ENCODE results near the gene HUS1.
"Not testable (repeated sequence)": the region's sequence is repeated elsewhere in the genome, so short reads cannot be mapped to it uniquely, and the experiment has no call there.

The HUS1 gene

DNA sequence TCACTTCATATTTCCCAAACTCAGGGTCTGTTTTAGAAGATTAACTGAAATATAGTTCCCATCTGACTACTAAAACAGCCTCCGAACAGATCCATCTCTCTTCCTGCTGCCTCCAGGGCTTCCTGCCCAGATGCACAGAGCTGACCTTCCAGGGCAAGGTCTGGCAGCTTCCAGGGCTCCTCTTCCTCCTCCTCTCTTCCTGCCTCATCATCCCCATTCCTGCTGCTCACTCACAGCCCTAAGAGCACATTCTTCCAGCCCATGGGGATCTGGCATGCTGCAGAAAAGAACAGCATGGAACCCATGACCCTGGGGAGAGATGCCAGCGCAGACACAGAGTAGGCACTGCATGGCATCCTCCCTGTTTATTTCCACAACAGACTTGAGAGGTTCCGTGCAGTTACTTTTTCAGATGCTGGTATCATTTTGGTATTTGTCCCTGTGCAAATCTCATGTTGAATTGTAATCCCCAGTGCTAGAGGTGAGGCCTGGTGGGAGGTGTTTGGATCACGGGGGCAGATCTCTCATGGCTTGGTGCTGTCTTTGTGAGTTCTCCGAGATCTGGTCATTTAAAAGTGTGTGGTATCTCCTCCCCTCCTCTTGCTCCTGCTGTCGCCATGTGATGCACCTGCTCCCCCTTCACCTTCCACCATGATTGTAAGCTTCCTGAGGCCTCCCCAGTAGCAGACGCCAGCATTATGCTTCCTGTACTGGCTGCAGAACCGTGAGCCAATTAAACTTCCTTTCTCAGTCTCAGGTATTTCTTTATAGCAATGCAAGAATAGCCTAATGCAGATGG, 35.5 kb downstream of the HUS1 start:
- DNase-seq, result no peak

DNA sequence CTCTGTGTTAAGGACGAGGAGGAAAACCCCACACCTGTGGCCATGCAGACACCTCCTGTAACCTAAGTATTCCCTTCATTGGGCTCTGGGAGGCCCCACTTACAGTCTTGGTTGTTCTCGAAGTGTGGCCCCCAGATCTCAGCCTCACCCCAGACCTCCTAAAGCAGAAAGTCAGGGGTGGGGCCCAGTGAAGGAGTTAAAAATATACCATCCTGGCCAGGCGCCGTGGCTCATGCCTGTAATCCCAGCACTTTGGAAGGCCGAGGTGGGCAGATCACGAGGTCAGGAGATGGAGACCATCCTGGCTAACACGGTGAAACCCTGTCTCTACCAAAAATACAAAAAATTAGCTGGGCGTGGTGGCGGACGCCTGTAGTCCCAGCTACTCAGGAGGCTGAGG, 36.8 kb downstream of the HUS1 start:
- DNase-seq, result not testable (repeated sequence)

DNA sequence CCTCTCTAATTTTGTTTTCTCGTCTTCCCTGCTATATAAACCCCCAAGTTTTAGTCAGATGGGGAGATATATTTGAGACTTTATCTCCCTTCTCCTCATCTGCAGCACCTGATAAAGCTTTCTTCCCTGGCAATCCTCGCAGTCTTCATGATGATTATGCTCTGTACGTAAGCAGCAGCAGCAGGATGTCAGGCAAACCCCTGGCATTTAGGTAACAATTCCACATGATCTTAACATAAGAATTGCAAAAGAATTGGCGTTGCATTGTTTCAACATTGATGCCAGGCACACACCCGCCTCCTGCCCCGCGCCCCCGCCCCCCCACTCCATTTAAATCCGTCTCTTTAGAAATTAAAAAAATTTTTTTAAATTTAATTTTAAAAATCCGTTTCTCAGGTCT, 37.3 kb downstream of the HUS1 start:
- no peak for DNase-seq

DNA sequence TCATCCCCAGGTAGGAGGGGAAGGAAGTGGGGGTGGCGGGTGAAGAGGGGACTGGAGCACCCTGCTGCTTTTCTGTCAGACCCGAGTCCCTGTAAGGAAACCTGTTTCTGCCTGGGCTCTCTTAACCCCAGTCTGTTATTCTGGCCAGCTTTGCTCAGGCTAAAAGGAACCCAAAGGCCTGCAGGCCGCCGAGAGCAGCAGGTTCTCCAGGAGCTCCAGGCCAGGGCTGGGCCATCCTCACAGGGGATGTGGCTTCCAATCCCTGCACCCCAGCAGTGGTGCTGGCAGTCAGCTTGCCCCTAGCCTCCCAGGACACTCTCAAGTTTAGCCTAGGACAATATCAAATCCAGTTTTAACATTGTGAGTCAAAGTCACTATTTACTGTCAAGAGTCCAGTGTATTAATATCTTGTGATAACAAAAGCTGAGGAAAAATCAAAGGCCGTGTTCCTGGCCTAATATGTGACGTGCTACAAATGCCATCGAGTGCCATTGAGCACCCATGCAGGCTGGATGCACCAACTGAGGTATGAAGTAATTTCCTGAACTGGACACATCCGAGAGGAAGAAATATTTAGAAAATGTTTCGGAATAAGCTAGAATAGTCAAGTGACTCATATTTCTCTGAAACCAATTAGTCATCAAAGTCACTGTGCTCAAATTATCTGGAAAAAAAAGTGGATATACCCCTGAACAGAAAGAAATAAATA, 38.1 kb downstream of the HUS1 start:
- DNase-seq, result no peak

DNA sequence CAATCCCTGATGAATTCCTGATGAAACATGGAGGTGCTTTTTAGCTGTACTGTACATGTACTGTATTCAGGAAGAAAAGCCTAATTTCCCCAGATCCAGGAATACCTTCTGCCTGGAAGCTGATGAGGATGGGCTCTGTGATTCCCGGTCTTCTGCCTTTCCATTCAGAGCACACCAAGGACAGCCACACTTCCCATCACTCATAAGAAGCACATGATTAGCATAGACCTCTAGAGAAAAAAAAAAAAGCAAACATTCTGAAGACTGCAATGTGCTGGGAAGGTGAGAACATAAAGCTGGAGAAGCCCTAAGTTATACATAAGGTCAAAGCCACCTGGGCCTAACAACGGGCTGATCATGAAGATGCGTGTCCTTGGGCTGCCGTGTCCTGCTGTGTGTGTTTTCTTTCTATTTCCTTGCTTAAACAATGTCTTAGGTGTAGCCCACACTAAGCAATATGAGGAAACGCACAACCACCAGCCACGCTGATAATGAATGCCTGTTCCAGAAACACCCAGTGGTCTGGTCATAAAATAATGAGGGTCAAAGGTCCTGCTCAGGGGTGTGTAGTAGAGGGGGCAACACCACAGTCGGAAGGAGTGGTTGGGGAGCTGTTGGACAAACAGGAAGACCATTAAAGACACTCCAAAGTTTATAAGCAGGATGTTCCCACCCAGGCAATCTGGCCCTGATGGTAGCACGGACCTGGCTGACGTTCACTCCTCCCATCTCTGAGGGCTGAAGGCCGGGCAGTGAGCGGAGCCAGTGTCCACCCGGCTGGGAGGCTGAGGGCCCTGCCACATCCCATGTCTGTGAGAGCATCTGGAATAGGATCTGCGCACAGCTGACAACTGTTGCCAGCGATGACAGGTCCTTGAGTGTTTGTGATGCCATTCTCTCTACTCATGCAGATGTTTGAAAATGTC, 39.1 kb downstream of the HUS1 start:
- no peak for DNase-seq

DNA sequence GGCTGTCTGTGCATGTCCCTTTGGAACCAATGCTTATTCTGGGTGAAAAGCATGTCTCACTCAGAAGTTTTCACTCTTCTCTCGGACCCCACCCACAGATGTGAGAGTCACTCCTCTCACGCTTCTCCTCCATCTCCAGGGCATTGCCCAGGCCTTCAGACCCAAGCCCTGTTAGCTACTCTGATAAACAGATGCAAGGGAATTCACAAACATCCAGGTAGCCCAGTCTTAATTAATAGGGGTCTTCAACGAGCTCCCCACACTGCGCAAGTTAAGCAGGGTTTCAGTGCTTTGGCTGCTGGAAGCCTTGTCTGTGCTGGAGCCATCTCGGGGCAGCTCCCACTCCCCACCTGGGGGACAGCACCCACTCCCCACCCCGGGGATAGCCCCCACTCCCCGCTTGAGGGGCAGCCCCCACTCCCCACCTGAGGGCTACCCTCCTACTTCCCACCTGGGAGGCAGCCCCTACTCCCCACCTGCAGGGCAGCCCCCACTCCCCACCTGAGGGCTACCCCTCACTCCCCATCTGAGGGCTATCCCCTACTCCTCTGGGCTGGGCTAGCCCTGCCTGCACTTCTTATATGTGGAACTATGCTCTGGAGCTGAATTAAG, 39.9 kb downstream of the HUS1 start:
- no peak for DNase-seq

DNA sequence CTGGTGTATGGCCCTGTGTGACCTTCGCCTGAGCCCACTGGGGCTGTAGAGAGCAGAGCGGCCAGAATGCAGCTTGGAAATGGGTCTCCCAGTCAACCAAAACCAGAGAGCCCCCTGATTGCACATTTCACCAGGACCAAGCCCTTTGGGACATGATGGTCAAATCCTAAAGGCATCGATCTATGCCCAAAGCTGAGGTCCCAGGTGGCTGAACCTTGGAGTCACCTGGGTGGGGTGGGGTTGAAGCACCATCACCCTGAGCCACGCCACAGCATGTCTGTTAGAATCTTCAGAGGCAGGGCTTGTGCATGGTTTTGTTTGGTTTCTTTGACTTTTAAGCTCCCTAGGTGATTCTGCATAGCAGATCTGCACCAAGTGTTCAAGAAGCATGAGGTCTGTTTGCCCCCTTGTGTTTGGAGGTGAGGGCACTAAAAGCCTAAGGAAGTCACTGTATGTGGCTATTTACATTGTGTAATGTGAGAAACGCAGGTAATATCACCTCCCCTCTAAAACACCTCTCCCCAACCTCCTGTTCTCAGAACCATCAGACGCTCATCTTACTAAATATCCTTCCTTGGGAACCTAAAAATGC, 40.7 kb downstream of the HUS1 start:
- peak; percentile 23 for DNase-seq

DNA sequence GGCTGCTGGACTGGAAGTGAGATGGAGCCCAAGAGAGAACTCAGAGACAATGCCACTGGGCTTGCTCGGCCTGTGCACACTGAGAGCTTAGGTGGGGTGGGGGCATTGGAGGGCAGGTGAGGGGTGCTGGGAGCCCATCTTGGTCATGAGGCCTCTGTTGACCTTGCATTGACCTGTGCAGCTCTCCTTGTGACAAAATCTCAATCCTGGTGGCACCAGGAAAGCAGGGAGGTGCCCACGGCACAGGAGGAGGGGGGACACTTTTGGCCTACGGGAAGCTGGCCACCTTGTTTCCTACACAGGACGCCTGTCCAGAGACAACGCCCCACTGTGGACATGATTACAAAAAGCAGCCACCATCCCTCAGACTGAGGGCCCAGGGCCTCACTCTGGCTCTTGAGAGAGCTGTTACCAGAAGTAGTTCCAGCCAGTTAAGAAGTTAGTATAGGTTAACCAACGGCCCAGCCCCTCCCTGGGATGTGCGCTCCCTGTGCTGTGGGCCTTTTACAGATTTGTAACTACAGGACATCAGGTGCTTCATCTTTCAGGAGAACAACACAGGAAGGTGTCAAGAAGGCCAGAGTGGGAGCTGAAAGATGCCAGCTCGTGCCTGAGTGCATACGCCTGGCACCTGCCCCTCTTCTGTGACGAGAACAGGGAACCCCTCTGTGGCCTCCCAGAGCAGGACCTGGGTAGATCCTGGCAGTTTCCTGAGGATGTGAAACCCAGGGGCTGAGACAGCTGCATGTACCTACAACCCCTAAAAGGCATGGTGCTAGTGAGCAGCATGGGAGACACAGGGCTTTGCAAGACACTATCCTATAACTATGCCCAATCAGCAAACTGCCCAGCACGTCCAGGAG, 41.5 kb downstream of the HUS1 start:
- DNase-seq, result no peak

DNA sequence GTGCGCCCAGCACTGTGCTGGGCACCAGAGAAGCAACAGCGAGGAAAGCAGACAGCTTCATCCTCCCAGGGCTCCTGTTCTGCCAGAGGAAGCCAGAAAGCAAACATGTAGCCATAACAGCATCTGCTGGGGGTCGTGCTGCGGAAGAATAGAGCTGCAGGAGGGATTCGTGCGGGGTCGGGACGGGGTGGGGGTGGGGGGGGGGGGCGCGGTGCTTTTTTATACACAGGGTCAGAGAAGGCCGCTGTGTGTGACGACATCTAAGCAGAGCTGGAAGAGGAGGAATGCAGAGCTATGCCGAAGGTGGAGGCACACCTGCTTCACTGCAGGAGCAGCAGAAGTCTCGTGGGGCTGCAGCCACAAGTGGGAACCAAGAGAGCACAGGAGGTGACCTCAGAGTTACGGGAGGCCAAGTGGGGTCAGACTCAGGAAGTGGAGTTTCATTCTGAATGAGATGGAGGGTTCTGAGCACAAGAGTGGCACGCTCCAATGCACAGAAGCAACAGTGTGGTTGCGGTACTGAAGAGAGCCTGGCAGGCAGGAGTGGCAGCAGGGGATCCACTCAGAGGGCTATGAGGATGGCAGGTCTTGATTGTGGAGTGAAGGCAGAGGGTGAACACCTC, 42.2 kb downstream of the HUS1 start:
- no peak for DNase-seq

DNA sequence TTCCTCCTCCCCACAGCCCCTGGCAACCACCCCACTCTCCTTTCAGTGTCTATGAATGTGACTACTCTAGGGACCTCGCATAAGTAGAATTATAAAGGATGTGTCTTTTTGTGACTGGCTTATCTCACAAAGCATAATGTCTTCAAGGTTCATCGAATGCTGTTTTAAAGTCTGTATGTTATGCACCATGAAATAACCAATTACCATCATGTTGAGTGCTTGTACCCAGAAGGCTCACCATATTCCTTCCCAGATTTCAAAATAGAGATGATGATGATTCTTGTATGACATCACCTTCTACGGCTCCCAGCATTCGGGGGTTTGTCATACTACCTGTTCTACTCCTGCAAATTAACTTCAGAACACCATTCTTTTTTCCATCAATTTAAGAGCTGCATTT, 43.1 kb downstream of the HUS1 start:
- DNase-seq, result no peak

DNA sequence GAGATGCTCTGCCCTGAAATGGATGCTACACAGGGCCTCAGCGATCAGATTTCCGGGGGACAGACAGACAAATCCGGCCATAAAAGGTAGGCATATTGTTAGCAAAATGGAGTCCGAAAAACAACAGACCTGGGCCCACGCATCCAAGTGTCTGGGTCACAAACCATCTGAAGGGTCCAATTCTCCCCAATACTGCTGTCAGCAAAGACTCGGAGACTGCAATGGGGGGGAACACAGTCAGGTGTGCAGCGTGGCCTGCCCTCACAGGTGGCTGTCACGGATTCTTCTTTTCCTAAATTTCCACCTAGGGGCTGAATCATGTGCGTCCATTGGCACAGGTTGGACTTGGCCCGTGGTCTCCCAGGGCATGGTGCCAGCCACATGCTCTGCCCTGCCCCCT, 44.1 kb downstream of the HUS1 start:
- no peak for DNase-seq

DNA sequence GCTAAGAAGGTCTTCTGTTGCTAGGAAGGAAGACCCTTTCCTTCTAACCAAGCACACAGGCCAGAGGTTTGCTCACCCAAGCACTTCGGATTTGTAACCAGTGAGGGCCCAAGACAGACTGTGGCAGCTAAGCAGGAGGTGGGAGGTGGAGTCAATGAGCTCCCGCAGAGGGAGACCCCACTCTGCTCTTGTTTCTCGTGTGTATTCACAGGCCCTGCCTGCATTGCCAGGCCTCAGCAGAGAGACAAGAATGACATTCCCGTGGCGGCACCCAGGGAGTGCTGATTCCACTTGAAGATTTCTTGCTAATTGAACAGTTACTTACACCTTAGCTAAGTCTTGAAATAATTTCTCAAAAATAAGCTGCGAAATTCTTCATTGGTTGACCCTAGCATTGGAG, 44.6 kb downstream of the HUS1 start:
- DNase-seq, result no peak

DNA sequence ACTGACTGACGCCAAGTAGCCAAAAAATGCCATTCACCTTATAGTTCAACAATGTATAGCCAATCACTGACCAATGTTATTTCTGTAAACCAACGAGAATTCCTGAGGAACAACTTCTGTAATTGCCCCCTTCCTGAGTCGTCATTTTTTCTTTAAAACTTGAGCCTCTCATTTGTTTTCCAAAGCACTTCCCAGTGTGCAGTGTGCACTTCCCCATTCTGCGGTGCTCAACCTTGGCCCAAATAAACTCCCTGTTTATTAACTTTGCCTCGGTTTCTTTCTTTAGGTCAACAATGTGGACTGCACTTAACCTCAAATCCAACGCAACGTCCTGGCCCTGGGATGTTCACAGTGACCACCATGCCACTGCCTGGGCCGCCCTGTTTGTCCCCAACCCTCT, 46.2 kb downstream of the HUS1 start:
- no peak for DNase-seq

DNA sequence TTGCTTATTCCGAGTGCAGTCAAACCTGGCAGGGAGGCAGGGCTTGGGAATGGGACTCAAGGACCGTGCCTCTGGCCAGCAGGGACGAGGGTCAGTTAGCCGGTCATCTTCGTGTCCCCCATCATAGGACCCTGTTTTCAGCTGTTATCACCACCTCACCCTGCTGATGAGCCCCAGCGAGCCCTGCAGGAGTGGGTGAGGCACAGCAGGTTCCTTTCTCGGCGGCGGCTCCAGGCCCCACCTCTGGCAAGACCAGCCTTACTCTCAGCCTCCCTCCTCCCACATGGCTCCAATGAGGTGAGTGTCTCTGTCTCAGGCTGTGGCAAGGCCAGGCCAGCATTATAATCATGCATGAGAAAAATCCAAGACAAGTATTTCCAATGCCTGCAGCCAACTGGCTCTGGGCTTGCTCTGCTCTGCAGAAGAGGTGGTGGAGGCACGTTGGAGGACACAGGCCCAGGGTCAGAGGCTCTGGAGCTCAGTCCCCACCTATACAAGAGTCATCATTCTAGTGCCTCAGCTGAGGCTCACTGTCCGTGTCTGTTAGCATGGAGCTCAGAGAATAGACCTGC, 46.9 kb downstream of the HUS1 start:
- no peak for DNase-seq

DNA sequence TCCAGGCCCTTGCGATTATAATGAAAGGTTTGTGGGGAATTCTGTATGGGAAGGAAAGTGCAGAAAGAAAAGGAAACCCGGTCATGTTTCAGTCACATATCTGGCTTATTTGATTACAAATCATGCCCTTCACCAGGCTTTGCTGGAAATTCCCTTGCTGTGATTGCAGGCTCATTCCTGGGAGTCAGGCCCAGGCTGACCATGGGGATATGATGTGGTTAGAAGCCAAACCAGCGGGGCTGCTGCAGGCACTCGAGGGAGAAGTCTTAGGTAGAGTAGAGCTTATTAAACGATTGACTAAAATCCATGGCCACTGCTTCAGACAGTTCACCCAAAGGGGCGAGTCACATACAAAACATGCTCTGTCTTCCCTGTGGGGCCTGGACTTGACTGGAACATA, 47.4 kb downstream of the HUS1 start:
- DNase-seq, result no peak

DNA sequence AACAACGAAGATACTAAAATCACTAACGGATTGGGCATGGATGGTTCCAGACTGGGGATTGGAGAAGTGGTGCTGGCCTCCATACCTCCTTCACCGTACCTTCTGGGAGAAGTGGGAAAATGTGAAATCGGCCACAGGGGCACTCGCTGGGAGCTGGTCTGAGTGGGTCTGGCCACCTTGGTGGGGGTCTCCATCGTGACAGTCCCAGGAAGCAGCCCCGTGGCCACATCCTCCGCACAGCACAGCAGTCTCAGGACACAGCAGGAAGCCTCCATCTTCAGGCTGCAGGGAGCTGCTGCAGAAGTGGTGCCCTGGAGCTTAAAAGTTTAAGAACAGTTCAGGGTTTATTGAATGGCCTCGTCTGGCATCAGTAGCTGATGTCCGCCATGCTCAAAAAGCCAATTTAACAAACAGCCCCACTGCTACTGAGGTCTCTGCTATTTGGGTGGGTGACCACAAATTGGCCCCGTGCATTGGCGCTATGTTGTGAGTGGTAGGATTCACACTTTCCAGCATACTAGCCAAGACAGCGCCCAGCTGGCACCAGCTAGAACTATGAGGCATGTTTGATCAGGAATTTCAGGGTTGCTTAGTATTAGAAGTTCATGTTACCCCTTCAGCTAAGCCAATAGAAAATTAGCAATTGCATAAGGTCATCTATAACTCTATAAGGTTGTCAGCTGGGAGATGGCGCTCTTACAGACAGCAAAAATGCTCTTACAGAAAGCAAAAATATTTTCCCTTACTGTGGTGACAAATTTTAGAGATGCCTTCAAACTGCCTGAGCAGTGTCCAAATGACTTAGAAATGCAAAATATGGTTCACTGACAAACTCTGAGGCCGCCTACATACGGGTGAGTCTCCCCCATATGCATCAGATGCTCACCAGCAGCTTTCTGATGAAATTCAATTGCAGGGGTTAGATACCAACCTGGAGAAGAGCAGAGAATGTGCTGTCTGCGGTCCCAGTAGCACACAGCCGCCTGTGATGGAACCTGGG, 48.1 kb downstream of the HUS1 start:
- no peak for DNase-seq

DNA sequence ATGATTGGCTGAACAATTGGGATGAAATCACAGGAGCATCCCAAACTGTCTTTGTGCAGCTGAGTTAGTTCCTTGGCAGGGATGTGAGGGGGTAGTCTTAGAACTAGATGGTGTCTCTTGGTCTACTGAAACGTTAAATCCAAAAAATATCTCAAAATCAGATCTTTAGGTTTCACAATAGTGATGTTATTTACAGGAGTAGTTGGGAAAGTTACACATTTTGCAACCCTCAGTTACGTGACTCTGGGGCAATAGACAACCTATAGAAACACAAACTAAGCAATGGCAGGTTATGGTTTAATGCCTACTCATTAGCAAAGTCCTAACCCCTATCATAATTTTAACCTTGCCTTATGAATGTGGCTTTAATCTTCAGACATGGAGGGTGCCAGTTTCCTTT, 55.1 kb downstream of the HUS1 start:
- DNase-seq, result no peak

DNA sequence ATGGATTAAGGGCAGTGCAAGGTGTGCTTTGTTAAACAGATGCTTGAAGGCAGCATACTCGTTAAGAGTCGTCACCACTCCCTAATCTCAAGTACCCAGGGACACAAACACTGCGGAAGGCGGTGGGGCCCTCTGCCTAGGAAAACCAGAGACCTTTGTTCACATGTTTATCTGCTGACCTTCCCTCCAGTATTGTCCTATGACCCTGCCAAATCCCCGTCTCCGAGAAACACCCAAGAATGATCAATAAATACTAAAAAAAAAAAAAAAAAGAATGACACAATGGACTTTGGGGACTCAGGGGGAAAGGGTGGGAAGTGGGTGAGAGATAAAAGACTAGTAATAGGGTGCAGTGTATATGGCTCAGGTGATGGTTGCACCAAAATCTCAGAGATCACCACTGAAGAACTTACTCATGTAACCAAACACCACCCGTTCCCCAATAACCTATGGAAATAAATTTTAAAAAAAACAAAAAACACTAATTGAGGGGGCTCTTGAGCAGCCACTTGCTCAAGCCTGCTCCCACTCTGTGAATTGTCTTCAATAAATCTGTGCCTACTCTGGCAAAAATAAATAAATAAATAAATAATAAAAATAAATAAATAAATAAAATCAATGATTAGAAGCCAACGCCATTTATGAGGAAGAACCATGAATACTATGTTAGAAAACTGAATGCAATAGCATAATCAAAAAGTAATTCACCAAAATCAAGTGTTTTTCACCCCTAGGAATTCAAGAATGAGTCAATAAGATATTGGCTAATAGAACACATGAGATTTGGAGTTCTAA, 56.1 kb downstream of the HUS1 start:
- DNase-seq, result not testable (repeated sequence)

DNA sequence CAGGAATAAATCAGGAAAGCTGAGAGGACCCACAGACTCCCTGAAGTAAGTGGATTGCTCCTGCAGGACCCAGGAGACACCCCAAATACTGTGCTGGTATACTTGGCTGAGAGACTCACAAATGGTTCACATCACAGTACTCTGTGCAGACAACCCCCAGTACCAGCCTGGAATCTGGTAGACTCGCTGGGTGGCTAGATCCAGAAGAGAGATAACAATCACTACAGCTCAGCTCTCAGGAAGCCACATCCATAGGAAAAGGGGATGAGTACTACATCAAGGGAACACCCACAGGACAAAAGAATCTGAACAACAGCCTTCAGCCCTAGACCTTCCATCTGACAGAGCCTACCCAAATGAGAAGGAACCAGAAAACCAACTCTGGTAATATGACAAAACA, 62.9 kb downstream of the HUS1 start:
- DNase-seq, result not testable (repeated sequence)

Data from NCI-H82 (cell line).